ENCODE results near the gene ZNF93. TPM values are rescaled to one million over a fixed set of nuclear protein-coding genes. Genes with fewer than 3 reads are reported as not detected.
A peak's percentile ranks its signal among the peaks of the same experiment; 100 is the strongest.
"Not testable (repeated sequence)": the region's sequence is repeated elsewhere in the genome, so short reads cannot be mapped to it uniquely, and the experiment has no call there.

Gene ZNF93
- total RNA-seq, 1 donor from 2014 or later = 15.8 TPM

- H3K27ac Mint-ChIP-seq (ENCODE audit: unreplicated experiment); H3K27ac ChIP-seq (ENCODE audit: low read depth, low read length); H3K27me3 ChIP-seq (ENCODE audit: insufficient read depth, low read length); H3K9ac ChIP-seq (ENCODE audit: low read length); H3K4me1 ChIP-seq (ENCODE audit: insufficient read depth, low read length); H3K9me3 ChIP-seq (ENCODE audit: insufficient read depth, low read depth, low read length); H3K4me2 ChIP-seq (ENCODE audit: low read length); H3K4me3 ChIP-seq (ENCODE audit: insufficient read depth, low read depth, low read length); H3K79me2 ChIP-seq (ENCODE audit: insufficient read depth, low read length); H4K20me1 ChIP-seq (ENCODE audit: insufficient read depth, low read length); H3K27me3 Mint-ChIP-seq (ENCODE audit: low read depth, unreplicated experiment); H3K4me1 Mint-ChIP-seq (ENCODE audit: low read depth, unreplicated experiment); H2AFZ ChIP-seq (ENCODE audit: low read depth, low read length); H3K4me3 Mint-ChIP-seq (ENCODE audit: unreplicated experiment); H3K36me3 Mint-ChIP-seq (ENCODE audit: low read depth, unreplicated experiment); H3K36me3 ChIP-seq (ENCODE audit: insufficient read depth, low read length); FAIRE-seq: not testable (repeated sequence)
- peaks cover 15% of the 10 kb centered on the region for H3K9me3 Mint-ChIP-seq (ENCODE audit: unreplicated experiment)
- TF ChIP-seq CTCF (IDR thresholded peaks at IDR 0.05; ENCODE audit: insufficient read depth, low read depth, low read length) = peak; percentile 23
- peak; percentile 26 for DNase-seq (ENCODE audit: low read depth)
Observed at GRCh38 chr19:19959151-19959799, 58.5 kb downstream of the ZNF93 start.

DNA sequence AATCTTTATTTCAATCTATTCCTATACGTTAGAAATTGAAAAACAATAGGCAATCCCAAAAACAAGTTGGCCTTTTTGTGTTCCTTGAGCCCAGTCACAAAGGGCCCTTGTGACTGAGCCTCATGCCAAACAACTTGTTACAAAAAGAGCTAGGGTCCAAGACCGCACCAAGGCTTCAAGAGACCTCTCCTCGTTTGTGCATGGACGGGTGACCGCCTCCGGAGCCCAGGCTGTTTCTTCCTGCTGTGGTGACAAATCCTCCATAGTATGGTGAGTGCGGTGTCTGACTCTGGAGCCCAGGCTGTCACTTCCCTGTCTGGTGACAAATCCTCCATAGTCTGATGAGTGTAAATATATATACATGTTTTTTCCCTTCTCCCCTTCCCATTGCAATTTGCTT is 63.7 kb downstream of the ZNF93 start:
- Histone ChIP-seq H3K79me2 (ENCODE audit: insufficient read depth, low read length) (no peaks in the 10 kb centered on the region), H4K20me1 (ENCODE audit: insufficient read depth, low read length) (no peaks in the 10 kb centered on the region), H3K4me2 (ENCODE audit: low read length) (no peak overlapping the region), H3K4me1 (ENCODE audit: insufficient read depth, low read length) (no peaks in the 10 kb centered on the region), H3K9ac (ENCODE audit: low read length) (no peak overlapping the region), H3K27me3 (ENCODE audit: insufficient read depth, low read length) (no peaks in the 10 kb centered on the region), H3K9me3 (ENCODE audit: insufficient read depth, low read depth, low read length) (peaks cover 4% of the 10 kb centered on the region), H2AFZ (ENCODE audit: low read depth, low read length) (no peak overlapping the region), H3K27ac (ENCODE audit: low read depth, low read length) (no peak overlapping the region), H3K36me3 (ENCODE audit: insufficient read depth, low read length) (no peaks in the 10 kb centered on the region), H3K4me3 (ENCODE audit: insufficient read depth, low read depth, low read length) (no peak overlapping the region)
- no peaks in the 10 kb centered on the region for H3K4me1 Mint-ChIP-seq (ENCODE audit: low read depth, unreplicated experiment)
- no peak overlapping the region for H3K27ac Mint-ChIP-seq (ENCODE audit: unreplicated experiment)
- TF ChIP-seq EZH2 (IDR thresholded peaks at IDR 0.05; ENCODE audit: insufficient read depth, low read length) (no peak), CTCF (IDR thresholded peaks at IDR 0.05; ENCODE audit: insufficient read depth, low read depth, low read length) (no peak)
- peaks cover 3% of the 10 kb centered on the region for H3K27me3 Mint-ChIP-seq (ENCODE audit: low read depth, unreplicated experiment)
- FAIRE-seq = no peak
- peaks cover 27% of the 10 kb centered on the region for H3K9me3 Mint-ChIP-seq (ENCODE audit: unreplicated experiment)
- H3K36me3 Mint-ChIP-seq (ENCODE audit: low read depth, unreplicated experiment) = peaks cover 2% of the 10 kb centered on the region
- DNase-seq (ENCODE audit: low read depth) = no peak
- H3K4me3 Mint-ChIP-seq (ENCODE audit: unreplicated experiment) = no peak overlapping the region

DNA sequence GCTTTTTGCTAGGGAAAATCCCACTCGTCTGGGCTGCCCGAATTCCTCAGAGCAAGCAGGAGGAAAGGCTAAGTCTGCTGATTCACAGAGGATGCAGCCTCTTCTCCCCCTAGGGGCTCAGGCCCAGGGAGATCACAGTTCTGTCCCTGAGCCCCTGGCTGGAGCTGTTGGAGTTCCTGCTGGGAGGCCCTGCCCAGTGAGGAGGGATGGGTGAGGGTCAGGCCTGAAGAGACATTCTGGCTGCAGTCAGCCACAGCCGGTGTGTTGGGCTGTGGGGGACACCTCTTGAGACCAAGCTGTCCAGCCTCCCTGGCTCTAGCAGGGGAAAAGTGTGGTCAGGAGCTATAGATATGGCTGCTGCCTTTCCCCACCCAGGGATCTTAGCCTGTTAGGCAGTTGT is 65.4 kb downstream of the ZNF93 start:
- not testable (repeated sequence) for H3K27ac Mint-ChIP-seq (ENCODE audit: unreplicated experiment); H3K4me1 ChIP-seq (ENCODE audit: insufficient read depth, low read length); H3K36me3 Mint-ChIP-seq (ENCODE audit: low read depth, unreplicated experiment); H3K27me3 ChIP-seq (ENCODE audit: insufficient read depth, low read length); H3K4me3 ChIP-seq (ENCODE audit: insufficient read depth, low read depth, low read length); H3K27me3 Mint-ChIP-seq (ENCODE audit: low read depth, unreplicated experiment); H3K4me3 Mint-ChIP-seq (ENCODE audit: unreplicated experiment); H2AFZ ChIP-seq (ENCODE audit: low read depth, low read length); H3K4me2 ChIP-seq (ENCODE audit: low read length); H3K9me3 ChIP-seq (ENCODE audit: insufficient read depth, low read depth, low read length); H3K79me2 ChIP-seq (ENCODE audit: insufficient read depth, low read length); H3K4me1 Mint-ChIP-seq (ENCODE audit: low read depth, unreplicated experiment); DNase-seq (ENCODE audit: low read depth); FAIRE-seq; H3K9ac ChIP-seq (ENCODE audit: low read length); H3K27ac ChIP-seq (ENCODE audit: low read depth, low read length); H4K20me1 ChIP-seq (ENCODE audit: insufficient read depth, low read length); H3K36me3 ChIP-seq (ENCODE audit: insufficient read depth, low read length)
- H3K9me3 Mint-ChIP-seq (ENCODE audit: unreplicated experiment) = peaks cover 34% of the 10 kb centered on the region

All from astrocyte (in vitro differentiated cells and primary cell).